Heart right ventricle (tissue), 16 donors: ENCODE data around the gene NEB. TPM values are rescaled to one million over a fixed set of nuclear protein-coding genes. Genes with fewer than 3 reads are reported as not detected.

Experiments used
- ATAC-seq, 8 donors: fragments of 200-7000 bp; cut with Tn5 transposase; one replicate each; pipeline ENCODE4 v1.9.1; 2020; ENCODE audit warnings: mild to moderate bottlenecking in 8 of 8, moderate library complexity in 8 of 8, moderate number of reproducible peaks in 1 of 8
- DNase-seq, 2 donors: peaks; one replicate each; pipeline ENCODE4 v3.0.0-alpha.2; 2020
- H3K27ac ChIP-seq, 10 donors: fragments of 200-600 bp; sonication (generic) in 2 of 10; one replicate each; pipeline versions ENCODE4 v1.5.0 to v1.8.0; 2020 to 2022; ENCODE audit warnings: mild to moderate bottlenecking in 3 of 10
- H3K27me3 ChIP-seq, 7 donors: fragments of 200-600 bp; one replicate each; pipeline ENCODE4 v1.8.0; 2021 to 2022; ENCODE audit warnings: mild to moderate bottlenecking in 2 of 7
- H3K36me3 ChIP-seq, 9 donors: fragments of 200-600 bp; sonication (generic) in 1 of 9; one replicate each; pipeline versions ENCODE4 v1.5.0 to v1.8.0; 2020 to 2022; ENCODE audit warnings: mild to moderate bottlenecking in 2 of 9
- H3K4me1 ChIP-seq, 9 donors: fragments of 200-600 bp; sonication (generic) in 1 of 9; one replicate each; pipeline versions ENCODE4 v1.5.0 to v1.8.0; 2020 to 2022; ENCODE audit warnings: mild to moderate bottlenecking in 4 of 9
- H3K4me3 ChIP-seq, 10 donors: fragments of 200-600 bp; sonication (generic) in 2 of 10; one replicate each; pipeline versions ENCODE4 v1.5.0 to v1.8.0; 2020 to 2022; ENCODE audit warnings: mild to moderate bottlenecking in 7 of 10, moderate library complexity in 2 of 10
- H3K9me3 ChIP-seq, 11 donors: fragments of 200-600 bp in 10 of 11; sonication (generic) in 2 of 11; one replicate each; pipeline versions ENCODE4 v1.5.0 to v1.8.0; 2013 to 2022; ENCODE audit warnings: mild to moderate bottlenecking in 2 of 11, control low read depth in 1 of 11, moderate library complexity in 1 of 11
- WGBS, 2 donors: extraction: QIAGEN DNeasy Blood & Tissue Kit; methylation state at CpG; one replicate each; pipeline ENCODE4 v1.1.7; 2013; ENCODE audit warnings: inconsistent platforms in 1 of 2; 5-methylcytosine and 5-hydroxymethylcytosine counted together
- intact Hi-C, 10 donors: fragments of 100-400 bp; cut with DNase I; formaldehyde crosslinking; loops; one replicate each; pipeline versions ENCODE4 v1.11.1 to v1.14.2; 2022
- polyA plus RNA-seq, 2 donors: library from polyadenylated mRNA; stranded (reverse); fragments of 200-250 nt; gene quantifications; one replicate each; pipeline ENCODE4 v1.2.3, GENCODE V29; 2013
- total RNA-seq, 10 donors: library from RNA; stranded (reverse); fragmentation: NEBNext Ultra II Directional in 3 of 10; extraction: Animal tissue kit (Norgen Biotek cat#: 25700) in 3 of 10; gene quantifications; one replicate each; pipeline versions ENCODE4 v1.2.1 to v1.2.4, GENCODE V29; 2021 to 2023
- TF ChIP-seq, protein P1 (sequence below), 9 donors: fragments of 200-600 bp; sonication (generic) in 2 of 9; IDR thresholded peaks; one replicate each; pipeline versions ENCODE4 v1.5.0 to v1.8.0; 2021 to 2022; ENCODE audit warnings: antibody characterized with exemption in 9 of 9, mild to moderate bottlenecking in 5 of 9, moderate library complexity in 1 of 9
- donor health status: Arrhythmogenic right ventricular cardiomyopathy.
- donor health status: ischemic (EF 13 %, LVEDD 7.1; RV severe dilation, severe dysfunction).
- donor health status: healthy with polysubstance abuse.
- donor health status: DM: no; HTN: yes; CAD: no.
- donor health status: DM: no; HTN: no; CAD: no.
- donor health status: ischemic (EF 25% LVEDD 6.9; RV normal size, moderate dysfunction).
- donor health status: ischemic (EF 25% LVEDD 5.7; RV mildly dilated, moderate dysfunction).
- donor health status: healthy.
- donor health status: DM: yes; HTN: yes; CAD: no.
- donor health status: Ischemic cardiomyopathy.
- donor health status: ischemic (EF 35%, LVEDD 5.7; RV mildly dilated, moderate dysfunction).
- donor health status: nonischemic (EF 11% LVEDD 7.7; RV severe dilation, severe dysfunction).
- donor health status: DM: yes; HTN: yes; CAD: no.
- donor health status: PGD.
- donor health status: ischemic (EF 29% LVEDD 5.4; RV normal size, mild dysfunction).
- donor health status: nonischemic (EF 23%, LVEDD 6.1; RV moderate dilation, normal function).

Gene NEB
- total and polyA plus RNA-seq, 12 donors, result 0.32 to 19.4 (median 3.8) TPM

DNA sequence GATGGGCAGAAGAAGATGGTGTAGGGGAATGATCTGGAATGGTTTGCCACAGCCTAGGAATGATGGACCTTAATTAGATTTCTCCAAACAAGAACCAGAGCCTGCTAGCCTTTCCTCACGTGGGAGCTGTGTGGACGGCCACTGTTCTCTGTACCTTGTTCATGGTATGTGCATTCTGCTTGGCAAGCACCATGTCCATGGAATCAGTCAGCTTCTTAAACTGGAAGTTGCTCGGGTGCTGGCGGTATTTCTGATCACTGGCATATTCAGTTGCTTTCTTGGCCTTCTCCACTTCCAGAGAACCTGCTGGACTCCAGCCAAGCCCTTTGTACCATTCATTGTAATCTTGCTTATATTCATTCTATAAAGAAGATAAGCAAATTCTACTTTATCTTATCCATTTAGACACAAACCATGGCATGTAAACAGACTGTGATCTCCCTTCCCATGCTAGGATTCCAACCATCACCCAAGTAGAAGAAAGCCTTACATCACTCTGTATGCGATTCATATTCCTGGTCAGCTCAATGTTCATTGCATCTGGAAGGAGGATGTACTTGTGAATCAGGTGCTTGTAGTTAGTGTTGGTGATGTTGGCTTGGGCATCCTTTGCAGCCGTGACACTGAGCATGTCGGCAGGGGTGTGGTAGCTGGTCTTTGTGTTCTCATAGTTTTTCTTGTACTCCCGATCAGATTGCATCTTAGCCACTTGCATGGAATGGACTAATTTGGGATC is 78.4 kb downstream of the NEB start:
- ATAC-seq, result no peak
- 82% methylated on average over 8 of the region's 8 CpGs for WGBS, 2 donors
- no peaks in the 10 kb centered on the region for H3K9me3 ChIP-seq
- no peak for DNase-seq
- no peak overlapping the region for H3K4me3 ChIP-seq
- TF ChIP-seq, protein P1, sequence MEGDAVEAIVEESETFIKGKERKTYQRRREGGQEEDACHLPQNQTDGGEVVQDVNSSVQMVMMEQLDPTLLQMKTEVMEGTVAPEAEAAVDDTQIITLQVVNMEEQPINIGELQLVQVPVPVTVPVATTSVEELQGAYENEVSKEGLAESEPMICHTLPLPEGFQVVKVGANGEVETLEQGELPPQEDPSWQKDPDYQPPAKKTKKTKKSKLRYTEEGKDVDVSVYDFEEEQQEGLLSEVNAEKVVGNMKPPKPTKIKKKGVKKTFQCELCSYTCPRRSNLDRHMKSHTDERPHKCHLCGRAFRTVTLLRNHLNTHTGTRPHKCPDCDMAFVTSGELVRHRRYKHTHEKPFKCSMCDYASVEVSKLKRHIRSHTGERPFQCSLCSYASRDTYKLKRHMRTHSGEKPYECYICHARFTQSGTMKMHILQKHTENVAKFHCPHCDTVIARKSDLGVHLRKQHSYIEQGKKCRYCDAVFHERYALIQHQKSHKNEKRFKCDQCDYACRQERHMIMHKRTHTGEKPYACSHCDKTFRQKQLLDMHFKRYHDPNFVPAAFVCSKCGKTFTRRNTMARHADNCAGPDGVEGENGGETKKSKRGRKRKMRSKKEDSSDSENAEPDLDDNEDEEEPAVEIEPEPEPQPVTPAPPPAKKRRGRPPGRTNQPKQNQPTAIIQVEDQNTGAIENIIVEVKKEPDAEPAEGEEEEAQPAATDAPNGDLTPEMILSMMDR (IDR thresholded peaks at IDR 0.05), result no peak
- H3K4me1 ChIP-seq, result no peaks in the 10 kb centered on the region
- H3K27me3 ChIP-seq, result no peaks in the 10 kb centered on the region
- no peaks in the 10 kb centered on the region for H3K36me3 ChIP-seq
- no peak overlapping the region for H3K27ac ChIP-seq
- intact Hi-C loops, result no loop called here

DNA sequence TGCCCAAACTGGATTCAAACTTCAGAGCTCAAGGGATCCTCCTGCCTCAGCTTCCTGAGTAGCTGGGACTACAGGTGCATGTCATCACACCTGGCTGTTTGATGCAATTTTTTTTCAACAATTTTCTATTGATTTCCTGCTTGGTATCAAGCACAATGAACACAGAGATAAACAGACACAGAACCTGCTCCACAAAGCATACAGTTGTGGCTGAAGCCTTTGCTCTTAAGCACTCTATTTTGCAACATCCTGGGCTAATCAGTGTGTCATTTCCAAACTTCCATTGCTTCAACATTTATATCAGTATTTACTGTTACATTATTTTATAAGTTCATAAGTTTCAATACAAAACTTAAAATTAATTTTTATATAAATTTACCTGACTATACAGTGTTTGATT is 79.4 kb downstream of the NEB start:
- intact Hi-C loops, result no loop called here
- no peak overlapping the region for H3K27ac ChIP-seq
- DNase-seq, result no peak

DNA sequence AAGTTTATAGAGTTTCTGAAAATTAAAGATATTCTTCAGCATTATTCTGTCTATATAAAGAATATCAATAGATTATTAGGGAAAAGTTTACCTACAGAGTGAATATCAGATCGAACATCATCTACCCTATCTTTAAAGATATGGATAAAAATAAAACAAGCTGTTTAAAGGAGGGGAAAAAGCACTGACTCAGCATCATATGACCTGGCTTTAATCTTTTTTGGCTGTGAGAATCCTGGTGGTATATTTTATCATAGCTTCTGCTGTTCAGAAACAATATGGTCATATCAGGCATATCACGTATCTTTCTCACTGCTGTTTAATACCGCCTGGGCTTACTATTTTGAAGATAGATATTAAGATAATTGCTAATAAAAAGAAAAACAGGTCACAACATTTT is 80.2 kb downstream of the NEB start:
- TF ChIP-seq, protein P1 (IDR thresholded peaks at IDR 0.05), result no peak
- no peaks in the 10 kb centered on the region for H3K36me3 ChIP-seq
- no peak for ATAC-seq

More for the DNA sequence above, 79.4 kb downstream of the NEB start:
- Histone ChIP-seq H3K4me1 (no peaks in the 10 kb centered on the region), H3K4me3 (no peak overlapping the region), H3K9me3 (no peaks in the 10 kb centered on the region), H3K27me3 (no peaks in the 10 kb centered on the region), H3K36me3 (no peaks in the 10 kb centered on the region)
- ATAC-seq, result no peak
- TF ChIP-seq, protein P1 (IDR thresholded peaks at IDR 0.05), result no peak

DNA sequence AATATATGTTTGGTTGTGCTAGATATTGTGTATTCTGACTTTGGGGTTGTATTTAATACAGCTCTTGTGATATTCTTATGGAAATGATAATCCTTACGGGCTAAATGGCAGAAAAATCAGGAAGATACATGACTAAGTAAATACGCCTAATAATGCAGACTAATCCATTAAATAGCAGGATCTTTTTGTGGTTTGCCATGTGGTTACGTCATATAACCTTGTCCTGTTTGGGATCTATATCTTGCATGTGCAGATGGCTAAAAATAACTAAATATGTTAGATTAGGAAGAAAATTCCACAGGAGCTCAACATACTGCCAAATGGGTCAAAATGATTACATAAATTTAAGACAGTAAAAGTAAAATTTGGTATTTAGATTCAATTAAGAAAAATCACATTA is 83.0 kb downstream of the NEB start:
- Histone ChIP-seq H3K4me3 (no peak overlapping the region), H3K27me3 (no peaks in the 10 kb centered on the region), H3K36me3 (no peaks in the 10 kb centered on the region), H3K27ac (no peak overlapping the region), H3K4me1 (peaks cover 0 to 3% (median 0%) of the 10 kb centered on the region in 9 donors), H3K9me3 (peaks cover 0 to 25% (median 9%) of the 10 kb centered on the region in 11 donors)
- no peak for DNase-seq
- no peak for ATAC-seq
- TF ChIP-seq, protein P1 (IDR thresholded peaks at IDR 0.05), result no peak
- intact Hi-C loops, result no loop called here
- 87 to 90% methylated on average over 3 of the region's 3 CpGs for WGBS, 2 donors

More for the DNA sequence above, 80.2 kb downstream of the NEB start:
- 85 to 86% methylated on average over 3 of the region's 3 CpGs for WGBS, 2 donors
- intact Hi-C loops, result no loop called here
- Histone ChIP-seq H3K27ac (no peak overlapping the region), H3K4me3 (no peak overlapping the region), H3K9me3 (no peaks in the 10 kb centered on the region), H3K4me1 (no peaks in the 10 kb centered on the region), H3K27me3 (no peaks in the 10 kb centered on the region)
- DNase-seq, result no peak
